HepG2 (cell line): ENCODE measurements around the gene SCYL1. TPM values are rescaled to one million over a fixed set of nuclear protein-coding genes. Genes with fewer than 3 reads are reported as not detected.

Source experiments
- BHLHE40 ChIP-seq: IDR thresholded peaks from 2 replicates; pipeline ENCODE4 v1.6.1; 2011; ENCODE audit warnings: low read length, improper control_type of control experiment
- BRD4 ChIP-seq: sonication (generic); formaldehyde crosslinking; IDR thresholded peaks from 2 replicates; pipeline ENCODE4 v1.4.0; 2020; ENCODE audit warnings: missing genetic modification reagents
- HNF4A ChIP-seq: sonication (generic); formaldehyde crosslinking; IDR thresholded peaks from 2 replicates; pipeline ENCODE4 v1.4.0; 2020; ENCODE audit warnings: missing genetic modification reagents
- MXI1 ChIP-seq: IDR thresholded peaks from 3 replicates; pipeline ENCODE4 v1.6.1; 2012; ENCODE audit warnings: low read depth, low read length, inconsistent platforms, borderline replicate concordance
- NFE2L2 ChIP-seq: fragments of 150-350 bp; IDR thresholded peaks from 2 replicates; pipeline ENCODE4 v1.6.1; 2014; ENCODE audit warnings: low read length
- PAF1 ChIP-seq: IDR thresholded peaks from 2 replicates; pipeline ENCODE4 v1.6.1; 2016; ENCODE audit warnings: missing genetic modification reagents, missing compliant biosample characterization
- RBFOX2 ChIP-seq: fragments of 200-400 bp; formaldehyde crosslinking; IDR thresholded peaks from 2 replicates; pipeline ENCODE4 v1.6.1; 2017; ENCODE audit warnings: low read depth, mild to moderate bottlenecking, low read length
- REL ChIP-seq: sonication (generic); formaldehyde crosslinking; conservative IDR thresholded peaks from 2 replicates; pipeline ENCODE4 v1.8.0; 2022; ENCODE audit warnings: mild to moderate bottlenecking, missing genetic modification reagents, moderate library complexity
- RFX5 ChIP-seq: IDR thresholded peaks from 2 replicates; pipeline ENCODE4 v1.6.1; 2011; ENCODE audit warnings: low read depth, low read length, improper control_type of control experiment
- SP1 ChIP-seq, 2 experiments: fragments of 450-650 bp in 1 of 2; sonication (generic) in 1 of 2; formaldehyde crosslinking in 1 of 2; IDR thresholded peaks; 2 replicates each; pipeline versions ENCODE4 v1.4.0 to v1.6.1; 2016 to 2020; ENCODE audit warnings: missing genetic modification reagents in 1 of 2
- TRIM24 ChIP-seq: sonication (generic); formaldehyde crosslinking; IDR thresholded peaks from 2 replicates; pipeline ENCODE4 v1.8.0; 2022; ENCODE audit warnings: mild to moderate bottlenecking, missing genetic modification reagents
- ZKSCAN5 ChIP-seq: sonication (generic); formaldehyde crosslinking; IDR thresholded peaks from 2 replicates; pipeline ENCODE4 v1.5.1; 2020; ENCODE audit warnings: mild to moderate bottlenecking, missing genetic modification reagents
- ZNF382 ChIP-seq: sonication (generic); formaldehyde crosslinking; IDR thresholded peaks from 2 replicates; pipeline ENCODE4 v1.5.0; 2020; ENCODE audit warnings: missing genetic modification reagents, mild to moderate bottlenecking, borderline replicate concordance
- ZNF513 ChIP-seq: sonication (generic); formaldehyde crosslinking; conservative IDR thresholded peaks from 2 replicates; pipeline ENCODE4 v1.5.0; 2020; ENCODE audit warnings: missing genetic modification reagents
- ZNF557 ChIP-seq: sonication (generic); formaldehyde crosslinking; IDR thresholded peaks from 2 replicates; pipeline ENCODE4 v1.4.0; 2020; ENCODE audit warnings: missing genetic modification reagents
- ZNF605 ChIP-seq: sonication (generic); formaldehyde crosslinking; IDR thresholded peaks from 2 replicates; pipeline ENCODE4 v1.8.0; 2022; ENCODE audit warnings: mild to moderate bottlenecking, missing genetic modification reagents
- ZNF768 ChIP-seq: sonication (generic); formaldehyde crosslinking; IDR thresholded peaks from 2 replicates; pipeline ENCODE4 v1.4.0; 2020; ENCODE audit warnings: missing genetic modification reagents
- polyA plus RNA-seq, 8 experiments: library from polyadenylated mRNA; depleted of rRNA in 3 of 8; stranded (reverse) in 7 of 8; unstranded in 1 of 8; fragments of >200 nt; fragmentation: Illumina TruSeq in 4 of 8; extraction: Trizol in 4 of 8; gene quantifications; 2 replicates each; pipeline versions ENCODE4 v1.2.1 to v1.2.3, GENCODE V29; 2011 to 2016; ENCODE audit warnings: low read depth in 4 of 8, missing spikeins in 1 of 8, mixed read lengths in 1 of 8; ENCODE audit not compliant: insufficient read depth in 1 of 8
- total RNA-seq, 5 experiments: library from RNA; depleted of rRNA; stranded (reverse); fragments of >200 nt; fragmentation: Illumina TruSeq; extraction: Trizol; gene quantifications; 2 replicates each; pipeline ENCODE4 v1.2.3, GENCODE V29; 2016; ENCODE audit warnings: low read depth in 1 of 5
- TF ChIP-seq, protein P1 (sequence below): sonication (generic); formaldehyde crosslinking; IDR thresholded peaks from 2 replicates; pipeline ENCODE4 v1.5.1; 2020; ENCODE audit warnings: missing genetic modification reagents, mild to moderate bottlenecking, borderline replicate concordance
- TF ChIP-seq, protein P2 (sequence below): sonication (generic); formaldehyde crosslinking; IDR thresholded peaks from 2 replicates; pipeline ENCODE4 v1.4.0; 2020; ENCODE audit warnings: missing genetic modification reagents
- TF ChIP-seq, protein P3 (sequence below): sonication (generic); formaldehyde crosslinking; IDR thresholded peaks from 2 replicates; pipeline ENCODE4 v1.4.0; 2020; ENCODE audit warnings: missing genetic modification reagents
- TF ChIP-seq, protein P4 (sequence below): sonication (generic); formaldehyde crosslinking; IDR thresholded peaks from 2 replicates; pipeline ENCODE4 v1.4.0; 2020; ENCODE audit warnings: missing genetic modification reagents, borderline replicate concordance

Gene SCYL1
- total and polyA plus RNA-seq, 2 of the 13 experiments (the other 11 are each of a cell fraction or from before 2014, with no cell fraction given), result 65.9 to 103 TPM

- TF ChIP-seq ZNF513 (CRISPR knock-in tag) (no peak), RFX5 (no peak), ZNF557 (CRISPR knock-in tag) (no peak), SP1 (IDR thresholded peaks at IDR 0.05) (no peak), SP1 (CRISPR knock-in tag; IDR thresholded peaks at IDR 0.05) (0 out of 2 replicates have a peak, but pooled peaks have one; percentile 27), PAF1 (CRISPR knock-in tag) (no peak), BRD4 (CRISPR knock-in tag) (no peak), HNF4A (no peak), ZNF382 (no peak), ZNF605 (CRISPR knock-in tag) (no peak), BHLHE40 (no peak), RBFOX2 (peak; percentile 76), TRIM24 (no peak), ZNF768 (CRISPR knock-in tag) (no peak), MXI1 (peak; percentile 12; the same call in 1 of the 3 replicates), REL (CRISPR knock-in tag) (no peak), ZKSCAN5 (no peak), NFE2L2 (no peak)
- TF ChIP-seq, protein P1, sequence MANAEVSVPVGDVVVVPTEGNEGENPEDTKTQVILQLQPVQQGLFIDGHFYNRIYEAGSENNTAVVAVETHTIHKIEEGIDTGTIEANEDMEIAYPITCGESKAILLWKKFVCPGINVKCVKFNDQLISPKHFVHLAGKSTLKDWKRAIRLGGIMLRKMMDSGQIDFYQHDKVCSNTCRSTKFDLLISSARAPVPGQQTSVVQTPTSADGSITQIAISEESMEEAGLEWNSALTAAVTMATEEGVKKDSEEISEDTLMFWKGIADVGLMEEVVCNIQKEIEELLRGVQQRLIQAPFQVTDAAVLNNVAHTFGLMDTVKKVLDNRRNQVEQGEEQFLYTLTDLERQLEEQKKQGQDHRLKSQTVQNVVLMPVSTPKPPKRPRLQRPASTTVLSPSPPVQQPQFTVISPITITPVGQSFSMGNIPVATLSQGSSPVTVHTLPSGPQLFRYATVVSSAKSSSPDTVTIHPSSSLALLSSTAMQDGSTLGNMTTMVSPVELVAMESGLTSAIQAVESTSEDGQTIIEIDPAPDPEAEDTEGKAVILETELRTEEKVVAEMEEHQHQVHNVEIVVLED (CRISPR knock-in tag), result peak; percentile 31; the same call in 1 of the 2 replicates
- TF ChIP-seq, protein P2, sequence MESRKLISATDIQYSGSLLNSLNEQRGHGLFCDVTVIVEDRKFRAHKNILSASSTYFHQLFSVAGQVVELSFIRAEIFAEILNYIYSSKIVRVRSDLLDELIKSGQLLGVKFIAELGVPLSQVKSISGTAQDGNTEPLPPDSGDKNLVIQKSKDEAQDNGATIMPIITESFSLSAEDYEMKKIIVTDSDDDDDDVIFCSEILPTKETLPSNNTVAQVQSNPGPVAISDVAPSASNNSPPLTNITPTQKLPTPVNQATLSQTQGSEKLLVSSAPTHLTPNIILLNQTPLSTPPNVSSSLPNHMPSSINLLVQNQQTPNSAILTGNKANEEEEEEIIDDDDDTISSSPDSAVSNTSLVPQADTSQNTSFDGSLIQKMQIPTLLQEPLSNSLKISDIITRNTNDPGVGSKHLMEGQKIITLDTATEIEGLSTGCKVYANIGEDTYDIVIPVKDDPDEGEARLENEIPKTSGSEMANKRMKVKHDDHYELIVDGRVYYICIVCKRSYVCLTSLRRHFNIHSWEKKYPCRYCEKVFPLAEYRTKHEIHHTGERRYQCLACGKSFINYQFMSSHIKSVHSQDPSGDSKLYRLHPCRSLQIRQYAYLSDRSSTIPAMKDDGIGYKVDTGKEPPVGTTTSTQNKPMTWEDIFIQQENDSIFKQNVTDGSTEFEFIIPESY (CRISPR knock-in tag), result no peak
- TF ChIP-seq, protein P3, sequence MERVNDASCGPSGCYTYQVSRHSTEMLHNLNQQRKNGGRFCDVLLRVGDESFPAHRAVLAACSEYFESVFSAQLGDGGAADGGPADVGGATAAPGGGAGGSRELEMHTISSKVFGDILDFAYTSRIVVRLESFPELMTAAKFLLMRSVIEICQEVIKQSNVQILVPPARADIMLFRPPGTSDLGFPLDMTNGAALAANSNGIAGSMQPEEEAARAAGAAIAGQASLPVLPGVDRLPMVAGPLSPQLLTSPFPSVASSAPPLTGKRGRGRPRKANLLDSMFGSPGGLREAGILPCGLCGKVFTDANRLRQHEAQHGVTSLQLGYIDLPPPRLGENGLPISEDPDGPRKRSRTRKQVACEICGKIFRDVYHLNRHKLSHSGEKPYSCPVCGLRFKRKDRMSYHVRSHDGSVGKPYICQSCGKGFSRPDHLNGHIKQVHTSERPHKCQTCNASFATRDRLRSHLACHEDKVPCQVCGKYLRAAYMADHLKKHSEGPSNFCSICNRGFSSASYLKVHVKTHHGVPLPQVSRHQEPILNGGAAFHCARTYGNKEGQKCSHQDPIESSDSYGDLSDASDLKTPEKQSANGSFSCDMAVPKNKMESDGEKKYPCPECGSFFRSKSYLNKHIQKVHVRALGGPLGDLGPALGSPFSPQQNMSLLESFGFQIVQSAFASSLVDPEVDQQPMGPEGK, result peak; percentile 77
- TF ChIP-seq, protein P4, sequence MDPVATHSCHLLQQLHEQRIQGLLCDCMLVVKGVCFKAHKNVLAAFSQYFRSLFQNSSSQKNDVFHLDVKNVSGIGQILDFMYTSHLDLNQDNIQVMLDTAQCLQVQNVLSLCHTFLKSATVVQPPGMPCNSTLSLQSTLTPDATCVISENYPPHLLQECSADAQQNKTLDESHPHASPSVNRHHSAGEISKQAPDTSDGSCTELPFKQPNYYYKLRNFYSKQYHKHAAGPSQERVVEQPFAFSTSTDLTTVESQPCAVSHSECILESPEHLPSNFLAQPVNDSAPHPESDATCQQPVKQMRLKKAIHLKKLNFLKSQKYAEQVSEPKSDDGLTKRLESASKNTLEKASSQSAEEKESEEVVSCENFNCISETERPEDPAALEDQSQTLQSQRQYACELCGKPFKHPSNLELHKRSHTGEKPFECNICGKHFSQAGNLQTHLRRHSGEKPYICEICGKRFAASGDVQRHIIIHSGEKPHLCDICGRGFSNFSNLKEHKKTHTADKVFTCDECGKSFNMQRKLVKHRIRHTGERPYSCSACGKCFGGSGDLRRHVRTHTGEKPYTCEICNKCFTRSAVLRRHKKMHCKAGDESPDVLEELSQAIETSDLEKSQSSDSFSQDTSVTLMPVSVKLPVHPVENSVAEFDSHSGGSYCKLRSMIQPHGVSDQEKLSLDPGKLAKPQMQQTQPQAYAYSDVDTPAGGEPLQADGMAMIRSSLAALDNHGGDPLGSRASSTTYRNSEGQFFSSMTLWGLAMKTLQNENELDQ (CRISPR knock-in tag), result no peak
Measured at GRCh38 chr11:65574109-65574810, 49.4 kb downstream of the SCYL1 start (continued).
